K562 (cell line): ENCODE data around the gene CCNY. TPM values are rescaled to one million over a fixed set of nuclear protein-coding genes. Genes with fewer than 3 reads are reported as not detected.

ENCODE experiments used
- BRCA1 ChIP-seq, 2 experiments: fragments of 450-650 bp in 1 of 2; sonication (generic) in 1 of 2; formaldehyde crosslinking in 1 of 2; IDR thresholded peaks; 2 replicates each; pipeline versions ENCODE4 v1.5.0 to v1.6.1; 2017 to 2020; ENCODE audit warnings: mild to moderate bottlenecking in 1 of 2, missing genetic modification reagents in 1 of 2
- CCAR2 ChIP-seq: fragments of 200-400 bp; formaldehyde crosslinking; IDR thresholded peaks from 2 replicates; pipeline ENCODE4 v1.6.1; 2017; ENCODE audit warnings: mild to moderate bottlenecking, low read depth, low read length
- E2F3 ChIP-seq: fragments of 250-450 bp; sonication (Bioruptor Pico); IDR thresholded peaks from 2 replicates; pipeline ENCODE4 v1.4.0; 2020; ENCODE audit warnings: mild to moderate bottlenecking
- EZH2 ChIP-seq: IDR thresholded peaks from 2 replicates; pipeline ENCODE4 v1.6.1; 2012; ENCODE audit warnings: low read depth, mild to moderate bottlenecking, inconsistent platforms, low read length, borderline replicate concordance
- GABPB1 ChIP-seq: sonication (generic); formaldehyde crosslinking; IDR thresholded peaks from 2 replicates; pipeline ENCODE4 v1.8.0; 2022; ENCODE audit warnings: mild to moderate bottlenecking, missing genetic modification reagents
- HDGF ChIP-seq: fragments of 450-650 bp; IDR thresholded peaks from 2 replicates; pipeline ENCODE4 v1.6.1; 2016
- HMG20A ChIP-seq: fragments of 450-650 bp; formaldehyde crosslinking; conservative IDR thresholded peaks from 2 replicates; pipeline ENCODE4 v1.4.0; 2020; ENCODE audit warnings: mild to moderate bottlenecking, mixed read lengths
- NCOR1 ChIP-seq: fragments of 450-650 bp; IDR thresholded peaks from 2 replicates; pipeline ENCODE4 v1.6.1; 2016; ENCODE audit warnings: mild to moderate bottlenecking, moderate library complexity
- NFE2 ChIP-seq: IDR thresholded peaks from 2 replicates; pipeline ENCODE4 v1.6.1; 2014; ENCODE audit warnings: antibody characterized with exemption, low read depth
- SNAPC5 ChIP-seq: fragments of 250-450 bp; sonication (Bioruptor Pico); IDR thresholded peaks from 2 replicates; pipeline ENCODE4 v1.8.0; 2021; ENCODE audit warnings: moderate library complexity, mild to moderate bottlenecking, inconsistent platforms
- SP1 ChIP-seq: sonication (generic); formaldehyde crosslinking; IDR thresholded peaks from 2 replicates; pipeline ENCODE4 v1.8.1; 2022; ENCODE audit warnings: mild to moderate bottlenecking, missing genetic modification reagents
- TCF3 ChIP-seq: sonication (generic); formaldehyde crosslinking; IDR thresholded peaks from 2 replicates; pipeline ENCODE4 v1.4.0; 2020; ENCODE audit warnings: mild to moderate bottlenecking, missing genetic modification reagents
- ZNF23 ChIP-seq: fragments of 250-450 bp; sonication (Bioruptor Pico); IDR thresholded peaks from 2 replicates; pipeline ENCODE4 v1.4.0; 2020; ENCODE audit warnings: mild to moderate bottlenecking
- polyA plus RNA-seq, 8 experiments: library from polyadenylated mRNA; depleted of rRNA in 4 of 8; stranded (reverse) in 5 of 8; unstranded in 3 of 8; fragments of >200 nt; fragmentation: Nextera tagmentation in 2 of 8; fragmentation: Illumina TruSeq in 1 of 8; extraction: Ambion mirVana in 2 of 8; extraction: Trizol in 1 of 8; gene quantifications; 2 replicates each; pipeline versions ENCODE4 v1.2.1 to v1.2.3, GENCODE V29; 2011 to 2014; ENCODE audit warnings: inconsistent platforms in 1 of 8, missing spikeins in 1 of 8
- total RNA-seq, 7 experiments: library from RNA; depleted of rRNA in 6 of 7; stranded (reverse); fragments of >200 nt in 6 of 7; fragmentation: Illumina TruSeq in 2 of 7; extraction: Trizol in 2 of 7; gene quantifications; 2 replicates each; pipeline versions ENCODE4 v1.2.1 to v1.2.3, GENCODE V29; 2011 to 2021; ENCODE audit warnings: low replicate concordance in 1 of 7
- TF ChIP-seq, protein P1 (sequence below): fragments of 450-650 bp; IDR thresholded peaks from 2 replicates; pipeline ENCODE4 v1.6.1; 2017; ENCODE audit warnings: antibody characterized with exemption, mild to moderate bottlenecking
- TF ChIP-seq, protein P2 (sequence below), 2 experiments: fragments of 450-650 bp; IDR thresholded peaks; 2 replicates each; pipeline ENCODE4 v1.6.1; 2016; ENCODE audit warnings: mild to moderate bottlenecking in 2 of 2, borderline replicate concordance in 1 of 2, low read depth in 1 of 2, moderate library complexity in 1 of 2

Gene CCNY
- total and polyA plus RNA-seq, 9 of the 15 experiments (the other 6 are each of a cell fraction or from before 2014, with no cell fraction given): 8.4 to 109 (median 38.6) TPM

DNA sequence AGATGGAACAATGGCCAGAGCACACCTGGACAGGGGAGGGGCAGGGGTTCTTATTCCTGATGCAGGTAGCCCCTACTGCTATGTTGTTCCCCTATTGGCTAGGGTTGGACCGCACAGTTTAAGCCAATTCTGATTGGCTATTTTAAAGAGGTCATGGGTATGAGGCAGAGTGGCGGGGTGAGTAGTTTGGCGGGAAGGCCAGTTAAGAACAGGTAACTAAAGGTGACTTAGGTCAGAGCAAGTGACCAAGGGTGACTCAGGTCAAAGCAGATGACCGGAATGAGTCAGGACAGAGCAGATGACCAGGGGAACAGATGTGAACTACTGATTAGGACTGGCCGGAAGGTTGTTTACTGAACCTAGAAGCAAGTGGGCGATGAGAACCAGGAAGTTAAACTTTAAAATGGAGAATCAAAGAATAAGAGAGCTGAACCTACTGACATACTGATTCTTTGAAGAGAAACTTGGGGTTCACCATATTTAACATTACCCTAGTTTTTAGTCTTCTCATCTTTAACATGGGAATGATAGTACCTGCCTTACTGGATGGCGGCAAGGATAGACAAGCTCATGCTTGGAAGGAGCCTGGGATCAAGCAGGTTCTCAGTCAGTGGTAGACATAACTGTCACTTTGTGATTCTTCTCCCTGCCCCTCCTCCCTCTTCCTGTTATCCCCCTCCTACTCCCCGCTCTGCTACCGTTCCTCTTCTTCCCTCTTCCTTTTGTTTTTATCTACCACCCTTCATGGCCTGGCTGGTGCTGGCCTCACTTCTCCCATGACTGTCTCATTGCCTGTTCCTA, 55.0 kb downstream of the CCNY start (continued):
- no peak for TF ChIP-seq BRCA1 (IDR thresholded peaks at IDR 0.05)
- TF ChIP-seq BRCA1 (CRISPR knock-in tag; IDR thresholded peaks at IDR 0.05): no peak
- TF ChIP-seq ZNF23 (CRISPR knock-in tag): peak; percentile 55; the same call in 1 of the 2 replicates
- TF ChIP-seq GABPB1 (CRISPR knock-in tag): 0 out of 2 replicates have a peak, but pooled peaks have one; percentile 39
- peak; percentile 94 for TF ChIP-seq NCOR1
- TF ChIP-seq NFE2: peak; percentile 91
- TF ChIP-seq SP1: peak; percentile 62; the same call in 1 of the 2 replicates
- peak; percentile 87 for TF ChIP-seq E2F3 (CRISPR knock-in tag)
- TF ChIP-seq SNAPC5 (CRISPR knock-in tag): no peak
- TF ChIP-seq, protein P1, sequence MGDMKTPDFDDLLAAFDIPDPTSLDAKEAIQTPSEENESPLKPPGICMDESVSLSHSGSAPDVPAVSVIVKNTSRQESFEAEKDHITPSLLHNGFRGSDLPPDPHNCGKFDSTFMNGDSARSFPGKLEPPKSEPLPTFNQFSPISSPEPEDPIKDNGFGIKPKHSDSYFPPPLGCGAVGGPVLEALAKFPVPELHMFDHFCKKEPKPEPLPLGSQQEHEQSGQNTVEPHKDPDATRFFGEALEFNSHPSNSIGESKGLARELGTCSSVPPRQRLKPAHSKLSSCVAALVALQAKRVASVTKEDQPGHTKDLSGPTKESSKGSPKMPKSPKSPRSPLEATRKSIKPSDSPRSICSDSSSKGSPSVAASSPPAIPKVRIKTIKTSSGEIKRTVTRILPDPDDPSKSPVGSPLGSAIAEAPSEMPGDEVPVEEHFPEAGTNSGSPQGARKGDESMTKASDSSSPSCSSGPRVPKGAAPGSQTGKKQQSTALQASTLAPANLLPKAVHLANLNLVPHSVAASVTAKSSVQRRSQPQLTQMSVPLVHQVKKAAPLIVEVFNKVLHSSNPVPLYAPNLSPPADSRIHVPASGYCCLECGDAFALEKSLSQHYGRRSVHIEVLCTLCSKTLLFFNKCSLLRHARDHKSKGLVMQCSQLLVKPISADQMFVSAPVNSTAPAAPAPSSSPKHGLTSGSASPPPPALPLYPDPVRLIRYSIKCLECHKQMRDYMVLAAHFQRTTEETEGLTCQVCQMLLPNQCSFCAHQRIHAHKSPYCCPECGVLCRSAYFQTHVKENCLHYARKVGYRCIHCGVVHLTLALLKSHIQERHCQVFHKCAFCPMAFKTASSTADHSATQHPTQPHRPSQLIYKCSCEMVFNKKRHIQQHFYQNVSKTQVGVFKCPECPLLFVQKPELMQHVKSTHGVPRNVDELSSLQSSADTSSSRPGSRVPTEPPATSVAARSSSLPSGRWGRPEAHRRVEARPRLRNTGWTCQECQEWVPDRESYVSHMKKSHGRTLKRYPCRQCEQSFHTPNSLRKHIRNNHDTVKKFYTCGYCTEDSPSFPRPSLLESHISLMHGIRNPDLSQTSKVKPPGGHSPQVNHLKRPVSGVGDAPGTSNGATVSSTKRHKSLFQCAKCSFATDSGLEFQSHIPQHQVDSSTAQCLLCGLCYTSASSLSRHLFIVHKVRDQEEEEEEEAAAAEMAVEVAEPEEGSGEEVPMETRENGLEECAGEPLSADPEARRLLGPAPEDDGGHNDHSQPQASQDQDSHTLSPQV: peak; percentile 85
- TF ChIP-seq CCAR2: no peak
- no peak for TF ChIP-seq EZH2
- TF ChIP-seq HDGF: no peak
- TF ChIP-seq TCF3 (CRISPR knock-in tag): peak; percentile 92
- TF ChIP-seq HMG20A (CRISPR knock-in tag): 0 out of 2 replicates have a peak, but pooled peaks have one; percentile 22
- TF ChIP-seq, protein P2, sequence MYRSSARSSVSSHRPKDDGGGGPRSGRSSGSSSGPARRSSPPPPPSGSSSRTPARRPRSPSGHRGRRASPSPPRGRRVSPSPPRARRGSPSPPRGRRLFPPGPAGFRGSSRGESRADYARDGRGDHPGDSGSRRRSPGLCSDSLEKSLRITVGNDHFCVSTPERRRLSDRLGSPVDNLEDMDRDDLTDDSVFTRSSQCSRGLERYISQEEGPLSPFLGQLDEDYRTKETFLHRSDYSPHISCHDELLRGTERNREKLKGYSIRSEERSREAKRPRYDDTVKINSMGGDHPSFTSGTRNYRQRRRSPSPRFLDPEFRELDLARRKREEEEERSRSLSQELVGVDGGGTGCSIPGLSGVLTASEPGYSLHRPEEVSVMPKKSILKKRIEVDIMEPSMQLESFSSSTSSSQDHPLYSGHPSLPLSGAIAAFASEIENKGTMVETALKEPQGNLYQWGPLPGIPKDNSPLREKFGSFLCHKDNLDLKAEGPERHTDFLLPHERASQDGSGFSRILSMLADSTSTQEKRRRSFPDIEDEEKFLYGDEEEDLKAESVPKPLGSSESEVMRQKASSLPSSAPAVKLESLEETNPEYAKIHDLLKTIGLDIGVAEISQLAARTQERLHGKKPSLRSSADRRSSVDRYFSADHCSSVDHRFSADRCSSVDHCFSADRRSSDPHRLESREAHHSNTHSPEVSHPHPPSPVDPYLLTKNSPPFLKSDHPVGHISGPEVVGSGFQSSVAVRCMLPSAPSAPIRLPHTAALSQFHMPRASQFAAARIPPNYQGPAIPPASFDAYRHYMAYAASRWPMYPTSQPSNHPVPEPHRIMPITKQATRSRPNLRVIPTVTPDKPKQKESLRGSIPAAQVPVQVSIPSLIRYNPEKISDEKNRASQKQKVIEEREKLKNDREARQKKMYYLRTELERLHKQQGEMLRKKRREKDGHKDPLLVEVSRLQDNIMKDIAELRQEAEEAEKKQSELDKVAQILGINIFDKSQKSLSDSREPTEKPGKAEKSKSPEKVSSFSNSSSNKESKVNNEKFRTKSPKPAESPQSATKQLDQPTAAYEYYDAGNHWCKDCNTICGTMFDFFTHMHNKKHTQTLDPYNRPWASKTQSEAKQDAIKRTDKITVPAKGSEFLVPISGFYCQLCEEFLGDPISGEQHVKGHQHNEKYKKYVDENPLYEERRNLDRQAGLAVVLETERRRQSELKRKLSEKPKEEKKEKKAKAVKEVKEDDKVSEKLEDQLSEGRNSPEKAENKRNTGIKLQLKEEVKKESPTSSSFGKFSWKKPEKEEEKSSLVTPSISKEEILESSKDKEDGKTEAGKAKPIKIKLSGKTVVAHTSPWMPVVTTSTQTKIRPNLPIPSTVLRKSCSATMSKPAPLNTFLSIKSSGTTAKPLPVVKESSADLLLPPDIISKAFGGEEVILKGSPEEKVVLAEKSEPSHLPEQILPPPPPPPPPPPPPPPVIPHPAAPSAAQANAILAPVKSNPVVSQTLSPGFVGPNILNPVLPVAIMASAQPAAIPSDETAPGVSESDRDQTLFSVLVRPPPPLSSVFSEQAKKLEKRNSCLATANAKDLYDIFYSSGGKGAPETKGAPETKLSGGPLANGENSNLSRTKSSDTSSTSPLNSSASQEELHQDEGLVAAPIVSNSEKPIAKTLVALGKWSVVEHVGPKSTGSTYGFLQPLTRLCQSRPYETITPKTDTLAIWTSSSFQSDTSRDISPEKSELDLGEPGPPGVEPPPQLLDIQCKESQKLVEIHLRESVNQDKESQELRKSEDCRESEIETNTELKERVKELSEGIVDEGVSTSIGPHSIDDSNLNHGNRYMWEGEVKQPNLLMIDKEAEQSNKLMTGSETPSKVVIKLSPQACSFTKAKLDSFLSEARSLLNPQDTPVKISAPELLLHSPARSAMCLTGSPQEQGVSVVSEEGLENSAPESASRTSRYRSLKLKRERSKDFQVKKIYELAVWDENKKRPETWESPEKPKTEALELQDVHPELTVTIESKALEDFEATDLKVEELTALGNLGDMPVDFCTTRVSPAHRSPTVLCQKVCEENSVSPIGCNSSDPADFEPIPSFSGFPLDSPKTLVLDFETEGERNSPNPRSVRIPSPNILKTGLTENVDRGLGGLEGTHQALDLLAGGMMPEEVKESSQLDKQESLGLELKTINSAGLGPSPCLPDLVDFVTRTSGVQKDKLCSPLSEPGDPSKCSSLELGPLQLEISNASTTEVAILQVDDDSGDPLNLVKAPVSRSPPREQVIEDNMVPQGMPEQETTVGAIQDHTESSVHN (IDR thresholded peaks at IDR 0.05; ENCODE audit: borderline replicate concordance in 1 of 2, low read depth in 1 of 2): peak in 1 of 2 experiments; percentile 83; a peak in 2 of 4 replicates
